Lower leg skin (tissue), 3 donors: ENCODE results near the gene DUSP2.

Experiments
- POLR2A ChIP-seq, 2 donors: fragments of 450-650 bp; IDR thresholded peaks; one replicate each; pipeline ENCODE4 v1.6.1; 2016 to 2017; ENCODE audit warnings: antibody characterized with exemption in 2 of 2, mild to moderate bottlenecking in 1 of 2, moderate library complexity in 1 of 2
- TF ChIP-seq, protein P1 (sequence below), 3 donors: fragments of 450-650 bp; IDR thresholded peaks; one replicate each; pipeline ENCODE4 v1.5.1; 2016; ENCODE audit warnings: antibody characterized with exemption in 3 of 3, mild to moderate bottlenecking in 3 of 3, moderate library complexity in 2 of 3

DNA sequence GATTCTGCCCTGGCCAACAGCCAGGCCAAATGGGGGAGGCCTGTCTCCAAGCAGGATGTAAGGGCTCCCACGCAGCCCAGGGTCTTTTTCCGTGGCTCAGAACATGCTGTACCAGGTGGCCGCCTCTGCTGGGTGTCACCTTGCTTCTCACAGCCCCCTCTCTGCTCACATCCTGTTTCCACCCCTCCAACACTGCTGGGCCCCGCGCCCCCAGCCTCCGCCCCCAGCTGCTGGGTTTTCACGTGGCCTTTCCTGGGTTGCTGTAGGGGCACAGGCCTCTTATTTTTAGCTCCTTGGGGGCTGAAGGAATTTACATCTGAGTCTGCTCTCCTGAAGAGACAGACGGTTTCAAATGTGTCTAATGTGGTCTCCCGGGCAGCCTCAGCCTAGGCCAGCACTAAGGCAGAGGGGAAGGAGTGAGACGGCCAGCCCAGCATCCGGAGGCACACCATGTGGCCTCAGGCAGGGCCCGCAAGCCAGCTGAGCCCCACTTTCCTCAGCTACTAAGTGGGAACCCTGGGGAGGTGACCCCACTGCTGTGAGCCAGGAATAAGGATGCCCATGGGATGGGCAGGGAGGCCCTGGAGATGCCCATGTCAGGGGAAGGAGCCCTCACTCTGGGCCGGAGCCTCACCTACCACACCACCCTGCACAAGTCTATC, 18.7 kb upstream of the DUSP2 start:
- TF ChIP-seq, protein P1, sequence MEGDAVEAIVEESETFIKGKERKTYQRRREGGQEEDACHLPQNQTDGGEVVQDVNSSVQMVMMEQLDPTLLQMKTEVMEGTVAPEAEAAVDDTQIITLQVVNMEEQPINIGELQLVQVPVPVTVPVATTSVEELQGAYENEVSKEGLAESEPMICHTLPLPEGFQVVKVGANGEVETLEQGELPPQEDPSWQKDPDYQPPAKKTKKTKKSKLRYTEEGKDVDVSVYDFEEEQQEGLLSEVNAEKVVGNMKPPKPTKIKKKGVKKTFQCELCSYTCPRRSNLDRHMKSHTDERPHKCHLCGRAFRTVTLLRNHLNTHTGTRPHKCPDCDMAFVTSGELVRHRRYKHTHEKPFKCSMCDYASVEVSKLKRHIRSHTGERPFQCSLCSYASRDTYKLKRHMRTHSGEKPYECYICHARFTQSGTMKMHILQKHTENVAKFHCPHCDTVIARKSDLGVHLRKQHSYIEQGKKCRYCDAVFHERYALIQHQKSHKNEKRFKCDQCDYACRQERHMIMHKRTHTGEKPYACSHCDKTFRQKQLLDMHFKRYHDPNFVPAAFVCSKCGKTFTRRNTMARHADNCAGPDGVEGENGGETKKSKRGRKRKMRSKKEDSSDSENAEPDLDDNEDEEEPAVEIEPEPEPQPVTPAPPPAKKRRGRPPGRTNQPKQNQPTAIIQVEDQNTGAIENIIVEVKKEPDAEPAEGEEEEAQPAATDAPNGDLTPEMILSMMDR (IDR thresholded peaks at IDR 0.05): no peak
- no peak for TF ChIP-seq POLR2A (IDR thresholded peaks at IDR 0.05)
